Activated CD4-positive, alpha-beta T cell treated with anti-CD3 and anti-CD28 coated beads for 1 hour (primary cell): Measurements from ENCODE around the gene CC2D1B.

ENCODE experiments used
- DNase-seq: peaks from one replicate; pipeline ENCODE4 v3.0.0-alpha.2; 2020

The CC2D1B gene

GRCh38 chr1:52358851-52359497 is 7.0 kb downstream of the CC2D1B start:
- DNase-seq, result no peak

GRCh38 chr1:52357397-52357796 is 8.6 kb downstream of the CC2D1B start:
- DNase-seq, result no peak

- no peak for DNase-seq
Observed at GRCh38 chr1:52356818-52357355, 9.1 kb downstream of the CC2D1B start.

- DNase-seq, result no peak
Observed at GRCh38 chr1:52355847-52356505, 10.0 kb downstream of the CC2D1B start.

- DNase-seq, result no peak
Observed at GRCh38 chr1:52355436-52355835, 10.6 kb downstream of the CC2D1B start.

DNA sequence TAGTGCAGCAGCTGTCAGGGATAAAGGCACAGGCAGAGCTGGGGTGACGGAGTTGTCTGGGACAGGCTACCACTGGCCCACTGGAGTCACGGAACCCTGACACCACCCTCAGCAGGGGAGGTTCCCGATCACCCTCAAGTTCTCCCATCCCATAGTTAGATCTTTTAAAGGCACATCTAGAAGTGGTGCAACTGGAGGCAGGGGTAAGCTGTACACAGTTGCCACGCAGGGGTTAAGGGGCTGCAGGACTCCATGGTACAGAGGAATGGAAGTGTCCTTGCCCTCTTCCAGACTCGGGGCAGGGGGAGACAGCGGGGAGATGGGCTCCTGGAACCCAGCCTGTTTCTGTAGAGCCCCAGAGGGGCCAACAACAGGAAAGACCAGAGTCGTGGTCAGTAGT is 13.3 kb downstream of the CC2D1B start:
- no peak for DNase-seq

DNA sequence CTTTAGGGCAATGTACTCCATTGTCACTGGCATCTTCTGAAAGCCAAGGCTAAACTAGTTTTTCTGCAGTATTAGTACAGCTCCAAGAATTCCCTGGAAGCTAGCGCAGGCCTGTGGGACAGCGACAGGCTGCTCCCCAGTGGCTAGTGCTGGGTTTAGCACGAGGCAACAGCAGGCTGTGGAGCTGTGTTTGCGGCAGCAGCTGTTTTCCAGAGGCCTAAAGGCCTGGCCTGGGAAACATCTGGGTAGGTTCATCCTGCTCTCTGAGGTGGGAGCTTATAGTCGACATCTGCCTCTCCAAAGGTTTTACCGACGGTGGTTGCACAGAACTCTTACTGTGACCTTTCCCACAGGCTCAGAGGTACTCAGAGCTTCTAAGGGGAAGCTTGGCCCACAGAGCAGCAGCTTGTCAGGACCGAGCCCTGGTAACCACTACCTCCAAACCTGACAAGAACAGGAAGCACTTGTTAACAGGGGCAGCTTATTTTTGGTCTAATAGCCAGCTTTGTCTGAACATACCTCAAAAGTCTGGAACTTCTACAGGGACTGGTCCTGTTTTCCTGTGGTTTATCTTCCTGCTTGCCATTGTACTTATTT is 17.2 kb downstream of the CC2D1B start:
- no peak for DNase-seq

- DNase-seq, result no peak
Observed at GRCh38 chr1:52346653-52347052, 19.4 kb downstream of the CC2D1B start.

GRCh38 chr1:52345252-52345651 is 20.8 kb downstream of the CC2D1B start:
- no peak for DNase-seq

- no peak for DNase-seq
Observed at GRCh38 chr1:52343979-52344378, 22.0 kb downstream of the CC2D1B start.

DNA sequence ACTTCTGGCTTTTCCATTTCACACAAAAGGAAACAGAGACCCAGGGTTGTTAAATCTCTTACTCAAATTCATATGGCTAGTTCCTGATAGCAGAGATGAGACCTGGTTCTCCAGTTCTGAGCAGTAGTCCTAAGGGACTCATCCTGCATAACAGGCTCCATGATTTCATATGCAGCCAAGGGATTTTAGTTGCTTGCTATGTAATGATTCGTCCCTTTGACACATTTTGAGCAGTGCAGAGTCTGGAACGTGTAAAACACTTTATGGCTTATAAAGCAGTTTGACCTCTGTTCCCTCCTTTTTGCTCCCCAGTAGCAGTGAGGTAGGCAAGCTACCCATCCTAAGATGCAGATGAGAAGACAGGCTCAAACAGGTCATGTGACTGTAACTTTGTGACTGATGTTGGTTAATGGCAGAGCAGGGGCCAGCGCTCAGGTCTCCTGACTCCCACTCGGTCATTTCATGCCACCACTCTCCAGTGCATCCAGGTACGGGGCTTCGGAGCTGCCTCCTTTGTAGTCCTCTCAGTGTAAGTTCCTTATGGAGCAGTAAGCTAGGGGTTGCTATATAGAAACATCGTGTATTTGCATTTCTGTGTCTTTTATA is 24.2 kb downstream of the CC2D1B start:
- DNase-seq, result no peak

DNA sequence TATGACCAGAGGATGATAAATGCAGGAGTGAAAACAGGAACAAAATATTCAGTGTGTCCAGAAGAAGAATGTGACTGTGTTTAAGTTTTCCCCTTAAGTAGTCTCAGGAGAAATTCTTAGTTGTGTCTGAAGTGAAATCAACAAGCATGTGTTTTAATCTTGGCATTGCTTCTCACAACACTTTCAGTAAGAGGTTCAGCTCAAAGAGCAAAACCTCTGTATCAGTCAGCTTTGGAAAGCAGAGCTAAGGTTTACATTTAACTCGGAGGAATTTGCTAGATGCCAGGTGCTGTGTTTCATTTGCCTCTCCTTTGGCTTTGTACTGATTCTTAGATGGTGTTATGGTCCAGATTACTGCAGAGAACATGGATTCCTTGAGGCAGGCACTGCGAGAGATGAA is 28.6 kb downstream of the CC2D1B start:
- DNase-seq, result no peak

DNA sequence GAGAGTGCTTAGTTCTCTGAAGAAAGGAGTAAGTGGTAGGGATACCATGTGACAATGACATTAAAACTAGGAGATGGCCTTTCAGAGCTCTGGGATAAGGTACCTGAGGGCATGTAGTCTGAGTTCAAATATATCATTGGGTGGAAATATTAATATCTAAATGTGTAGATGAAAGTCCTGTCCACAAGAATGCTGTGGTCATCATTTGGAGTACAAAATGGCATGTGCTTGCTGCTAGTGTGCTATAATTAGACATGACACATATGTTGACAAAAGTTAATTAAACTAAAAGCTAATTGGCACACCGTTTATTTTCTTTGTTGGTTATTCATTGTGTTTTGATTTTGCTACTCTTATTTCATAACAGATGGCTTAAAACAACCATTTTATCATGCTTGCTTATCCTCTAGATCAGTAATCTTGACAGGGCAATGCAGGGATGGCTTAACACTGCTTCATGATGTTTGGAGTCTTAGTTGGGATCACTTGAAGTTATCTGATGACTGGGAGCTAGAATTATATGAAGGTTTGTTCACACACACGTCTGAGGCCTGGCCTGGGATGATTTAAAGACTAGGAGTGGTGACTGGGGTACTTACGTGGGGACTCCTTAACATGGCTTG is 31.0 kb downstream of the CC2D1B start:
- no peak for DNase-seq

- DNase-seq, result no peak
Observed at GRCh38 chr1:52332411-52332810, 33.6 kb downstream of the CC2D1B start.

- DNase-seq, result no peak
Observed at GRCh38 chr1:52328615-52329014, 37.4 kb downstream of the CC2D1B start.

DNA sequence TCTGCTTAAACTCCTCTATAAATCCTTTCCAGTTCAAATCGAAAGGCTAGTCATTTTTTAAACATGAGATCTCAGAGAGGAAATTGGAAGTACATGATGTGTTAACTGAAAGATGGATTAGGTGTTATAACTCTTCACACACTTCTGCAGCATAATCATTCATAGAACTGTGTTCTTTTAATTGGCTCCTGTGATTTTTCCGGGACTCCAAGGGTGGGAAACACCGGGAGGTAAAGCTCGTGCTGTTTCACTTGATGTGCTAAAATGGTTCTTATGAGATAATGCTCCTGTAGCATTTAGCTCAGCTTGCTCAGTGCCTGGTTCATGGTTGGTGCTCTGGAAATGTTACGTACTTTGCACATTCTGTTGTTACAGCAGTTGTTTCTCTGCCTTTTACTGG is 40.2 kb downstream of the CC2D1B start:
- no peak for DNase-seq

- DNase-seq, result no peak
Observed at GRCh38 chr1:52323731-52324130, 42.3 kb downstream of the CC2D1B start.

GRCh38 chr1:52321061-52321460 is 44.9 kb downstream of the CC2D1B start:
- DNase-seq, result no peak

DNA sequence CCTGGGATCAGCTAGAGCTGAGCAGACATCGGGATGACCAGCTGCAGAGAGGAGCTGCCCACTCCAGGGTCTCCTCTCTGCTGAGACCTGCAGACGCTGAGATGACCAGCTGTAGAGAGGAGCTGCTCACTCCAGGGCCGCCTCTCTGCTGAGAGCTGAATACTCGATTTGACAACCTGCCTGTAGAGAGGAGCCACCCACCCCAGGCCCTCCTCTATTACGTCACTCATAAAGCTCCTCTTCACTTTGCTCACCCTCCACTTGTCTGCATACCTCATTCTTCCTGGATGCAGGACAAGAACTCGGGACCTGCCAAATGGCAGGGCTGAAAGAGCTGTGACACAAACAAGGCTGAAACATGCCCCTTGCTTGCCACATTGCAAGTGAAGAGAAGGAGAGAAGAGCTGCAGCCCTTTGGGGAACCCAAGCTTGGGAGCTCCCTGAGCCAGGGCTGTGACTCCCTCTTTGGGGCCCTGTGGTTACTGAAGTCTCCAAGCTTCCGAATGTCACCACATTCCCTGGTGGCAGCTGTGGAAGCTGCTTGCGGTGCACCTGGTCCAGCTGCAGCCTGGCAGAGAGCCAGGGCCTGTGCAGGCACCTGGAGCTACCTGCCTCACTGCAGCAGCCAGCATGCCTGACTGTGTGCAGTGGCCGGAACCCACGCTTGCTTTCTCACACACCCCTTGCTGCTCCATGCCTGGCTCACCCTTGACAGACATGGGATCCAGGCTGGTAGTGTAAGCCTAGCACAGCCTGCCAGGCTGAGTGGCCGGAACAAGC is 59.6 kb downstream of the CC2D1B start:
- no peak for DNase-seq

- no peak for DNase-seq
Observed at GRCh38 chr1:52305417-52306226, 60.4 kb downstream of the CC2D1B start.
